KG1 (cell line): Measurements from ENCODE around the gene ATRIP.
"Not testable (repeated sequence)": the region's sequence is repeated elsewhere in the genome, so short reads cannot be mapped to it uniquely, and the experiment has no call there.

ENCODE experiments used
- DNase-seq: peaks from one replicate; lab custom pipeline; 2025; lab: John Stamatoyannopoulos, UW

ATRIP gene

GRCh38 chr3:48469046-48469915 is 22.7 kb downstream of the ATRIP start:
- no peak for DNase-seq

GRCh38 chr3:48470286-48470685 is 23.7 kb downstream of the ATRIP start:
- no peak for DNase-seq

GRCh38 chr3:48472673-48472922 is 26.1 kb downstream of the ATRIP start:
- no peak for DNase-seq

- DNase-seq: peak; percentile 92
Measured at GRCh38 chr3:48472923-48473616, 26.5 kb downstream of the ATRIP start.

- no peak for DNase-seq
Measured at GRCh38 chr3:48473617-48473952, 27.0 kb downstream of the ATRIP start.

GRCh38 chr3:48474031-48474430 is 27.5 kb downstream of the ATRIP start:
- DNase-seq: not testable (repeated sequence)

GRCh38 chr3:48474619-48475018 is 28.1 kb downstream of the ATRIP start:
- DNase-seq: no peak

GRCh38 chr3:48475188-48475587 is 28.7 kb downstream of the ATRIP start:
- DNase-seq: no peak

GRCh38 chr3:48476426-48477053 is 30.0 kb downstream of the ATRIP start:
- no peak for DNase-seq

- no peak for DNase-seq
Measured at GRCh38 chr3:48477959-48478520, 31.5 kb downstream of the ATRIP start.

- DNase-seq: peak; percentile 37
Measured at GRCh38 chr3:48478626-48479555, 32.4 kb downstream of the ATRIP start.

GRCh38 chr3:48480891-48481290 is 34.4 kb downstream of the ATRIP start:
- not testable (repeated sequence) for DNase-seq

GRCh38 chr3:48482822-48483221 is 36.3 kb downstream of the ATRIP start:
- not testable (repeated sequence) for DNase-seq

- no peak for DNase-seq
Measured at GRCh38 chr3:48486952-48487351, 40.4 kb downstream of the ATRIP start.

GRCh38 chr3:48492461-48493202 is 46.1 kb downstream of the ATRIP start:
- no peak for DNase-seq

GRCh38 chr3:48493203-48493501 is 46.6 kb downstream of the ATRIP start:
- DNase-seq: no peak

GRCh38 chr3:48500656-48501055 is 54.1 kb downstream of the ATRIP start:
- no peak for DNase-seq

- no peak for DNase-seq
Measured at GRCh38 chr3:48501196-48501595, 54.7 kb downstream of the ATRIP start.

GRCh38 chr3:48502121-48502520 is 55.6 kb downstream of the ATRIP start:
- DNase-seq: no peak

- no peak for DNase-seq
Measured at GRCh38 chr3:48502728-48503168, 56.2 kb downstream of the ATRIP start.

GRCh38 chr3:48503401-48504050 is 57.0 kb downstream of the ATRIP start:
- DNase-seq: no peak
